Measurements from ENCODE around the gene GRIK4.

GRIK4 gene

DNA sequence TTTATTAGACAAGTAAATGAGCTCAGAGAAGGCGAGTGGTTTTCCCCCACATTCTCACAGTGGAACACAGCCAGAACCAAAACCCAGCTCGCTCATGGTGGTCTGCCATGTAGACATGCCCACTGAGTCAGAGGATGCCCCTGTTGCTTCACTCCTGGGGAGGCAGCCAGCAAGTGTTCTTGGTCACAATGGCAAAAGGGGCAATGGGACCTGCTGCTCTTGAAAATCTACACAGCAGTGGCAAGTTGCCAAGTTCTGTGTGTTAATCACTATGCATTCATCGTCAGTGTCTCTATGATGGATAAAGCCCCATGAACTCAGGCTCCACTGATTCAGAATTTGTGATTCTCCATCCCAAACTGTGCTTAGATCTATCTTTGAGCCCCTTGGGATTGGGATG is 447.6 kb downstream of the GRIK4 start:
- Histone ChIP-seq H3K36me3 (ENCODE audit: insufficient read depth) (no peaks in the 10 kb centered on the region), H3K4me1 (ENCODE audit: low read depth, poor library complexity, severe bottlenecking) (no peaks in the 10 kb centered on the region), H3K27ac (no peak overlapping the region), H3K4me3 (IDR thresholded peaks at IDR 0.05; ENCODE audit: insufficient read depth, low read depth, low read length) (no peak overlapping the region), H3K4me2 (no peak overlapping the region), H3K27me3 (ENCODE audit: insufficient read depth, low read depth) (no peaks in the 10 kb centered on the region), H3K9ac (no peak overlapping the region), H2AFZ (ENCODE audit: low read depth) (no peak overlapping the region), H3K79me2 (ENCODE audit: insufficient read depth, low read depth) (no peaks in the 10 kb centered on the region), H4K20me1 (ENCODE audit: insufficient read depth) (no peaks in the 10 kb centered on the region)
- TF ChIP-seq, protein P1, sequence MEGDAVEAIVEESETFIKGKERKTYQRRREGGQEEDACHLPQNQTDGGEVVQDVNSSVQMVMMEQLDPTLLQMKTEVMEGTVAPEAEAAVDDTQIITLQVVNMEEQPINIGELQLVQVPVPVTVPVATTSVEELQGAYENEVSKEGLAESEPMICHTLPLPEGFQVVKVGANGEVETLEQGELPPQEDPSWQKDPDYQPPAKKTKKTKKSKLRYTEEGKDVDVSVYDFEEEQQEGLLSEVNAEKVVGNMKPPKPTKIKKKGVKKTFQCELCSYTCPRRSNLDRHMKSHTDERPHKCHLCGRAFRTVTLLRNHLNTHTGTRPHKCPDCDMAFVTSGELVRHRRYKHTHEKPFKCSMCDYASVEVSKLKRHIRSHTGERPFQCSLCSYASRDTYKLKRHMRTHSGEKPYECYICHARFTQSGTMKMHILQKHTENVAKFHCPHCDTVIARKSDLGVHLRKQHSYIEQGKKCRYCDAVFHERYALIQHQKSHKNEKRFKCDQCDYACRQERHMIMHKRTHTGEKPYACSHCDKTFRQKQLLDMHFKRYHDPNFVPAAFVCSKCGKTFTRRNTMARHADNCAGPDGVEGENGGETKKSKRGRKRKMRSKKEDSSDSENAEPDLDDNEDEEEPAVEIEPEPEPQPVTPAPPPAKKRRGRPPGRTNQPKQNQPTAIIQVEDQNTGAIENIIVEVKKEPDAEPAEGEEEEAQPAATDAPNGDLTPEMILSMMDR (conservative IDR thresholded peaks at IDR 0.05; ENCODE audit: low read depth, low read length): no peak

DNA sequence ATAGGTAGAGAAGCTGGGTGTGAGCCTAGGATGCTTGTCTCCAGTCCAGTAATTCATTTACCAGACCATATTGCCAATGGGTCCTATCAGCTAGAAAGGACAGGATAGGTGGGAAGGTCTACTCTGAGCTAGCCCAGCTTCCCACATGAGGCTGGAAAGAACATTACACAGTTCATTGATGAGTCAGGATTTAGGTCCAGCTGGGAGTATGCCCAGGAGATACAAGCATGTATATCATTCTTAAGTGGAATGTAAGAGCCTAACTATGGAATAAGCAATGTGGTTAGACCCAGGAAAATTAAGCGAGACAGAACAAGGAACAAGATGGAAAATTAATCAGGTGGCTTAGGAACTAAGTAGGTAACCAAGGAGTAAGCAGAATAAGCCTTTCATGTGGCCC is 453.3 kb downstream of the GRIK4 start:
- no peaks in the 10 kb centered on the region for H3K79me2 ChIP-seq (ENCODE audit: insufficient read depth, low read depth)
- H3K4me3 ChIP-seq (IDR thresholded peaks at IDR 0.05; ENCODE audit: insufficient read depth, low read depth, low read length): no peak overlapping the region
- H2AFZ ChIP-seq (ENCODE audit: low read depth): no peak overlapping the region
- no peak overlapping the region for H3K9ac ChIP-seq
- no peaks in the 10 kb centered on the region for H3K36me3 ChIP-seq (ENCODE audit: insufficient read depth)
- no peaks in the 10 kb centered on the region for H4K20me1 ChIP-seq (ENCODE audit: insufficient read depth)
- TF ChIP-seq, protein P1 (conservative IDR thresholded peaks at IDR 0.05; ENCODE audit: low read depth, low read length): no peak
- no peak overlapping the region for H3K27ac ChIP-seq
- H3K27me3 ChIP-seq (ENCODE audit: insufficient read depth, low read depth): no peaks in the 10 kb centered on the region
- no peaks in the 10 kb centered on the region for H3K4me1 ChIP-seq (ENCODE audit: low read depth, poor library complexity, severe bottlenecking)
- H3K4me2 ChIP-seq: no peak overlapping the region

DNA sequence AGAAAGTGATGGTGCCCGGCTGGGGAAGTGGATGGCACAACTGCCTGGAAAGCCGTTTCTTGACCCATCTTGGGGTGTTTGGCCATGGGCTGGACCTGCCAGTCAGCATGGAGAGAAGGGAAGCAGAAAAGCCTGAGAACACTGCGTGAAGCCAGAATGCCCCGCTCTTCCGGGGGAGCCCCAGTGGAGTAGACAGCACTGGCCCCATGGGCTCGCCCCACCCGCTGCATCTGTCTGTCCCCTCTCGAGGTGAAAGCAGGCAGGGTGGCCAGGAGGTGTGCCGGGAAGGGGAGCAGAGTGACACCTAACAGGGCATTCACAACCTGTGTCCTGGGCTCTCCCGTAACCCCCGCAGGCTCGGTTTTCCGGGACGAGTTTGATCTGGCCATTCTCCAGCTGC is 455.3 kb downstream of the GRIK4 start:
- H2AFZ ChIP-seq (ENCODE audit: low read depth): no peak overlapping the region
- H3K4me1 ChIP-seq (ENCODE audit: low read depth, poor library complexity, severe bottlenecking): no peaks in the 10 kb centered on the region
- no peaks in the 10 kb centered on the region for H4K20me1 ChIP-seq (ENCODE audit: insufficient read depth)
- no peak overlapping the region for H3K27ac ChIP-seq
- no peak overlapping the region for H3K9ac ChIP-seq
- H3K79me2 ChIP-seq (ENCODE audit: insufficient read depth, low read depth): no peaks in the 10 kb centered on the region
- no peak overlapping the region for H3K4me2 ChIP-seq
- no peak overlapping the region for H3K4me3 ChIP-seq (IDR thresholded peaks at IDR 0.05; ENCODE audit: insufficient read depth, low read depth, low read length)
- TF ChIP-seq, protein P1 (conservative IDR thresholded peaks at IDR 0.05; ENCODE audit: low read depth, low read length): no peak
- no peaks in the 10 kb centered on the region for H3K36me3 ChIP-seq (ENCODE audit: insufficient read depth)
- H3K27me3 ChIP-seq (ENCODE audit: insufficient read depth, low read depth): no peaks in the 10 kb centered on the region

DNA sequence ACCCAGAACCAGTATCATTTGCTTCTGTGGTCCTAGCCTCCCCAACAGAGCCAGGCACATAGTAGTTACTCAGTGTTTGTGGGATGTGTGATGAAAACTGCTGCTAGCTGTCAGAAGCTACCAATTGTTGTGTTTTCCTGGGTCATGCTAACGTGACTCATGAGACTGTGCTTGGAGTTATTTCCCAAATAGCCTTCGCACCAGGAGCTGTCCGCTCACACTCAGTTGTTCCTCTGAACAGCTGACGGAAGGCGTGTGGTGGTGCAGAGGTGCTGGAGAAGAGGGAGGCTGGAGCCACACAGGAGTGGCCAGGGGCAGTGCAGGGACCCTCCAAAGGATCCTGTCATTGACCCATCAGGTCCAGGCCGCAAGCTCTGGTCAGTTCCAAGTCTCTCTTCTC is 458.4 kb downstream of the GRIK4 start:
- Histone ChIP-seq H2AFZ (ENCODE audit: low read depth) (no peak overlapping the region), H3K9ac (no peak overlapping the region), H4K20me1 (ENCODE audit: insufficient read depth) (no peaks in the 10 kb centered on the region), H3K27ac (no peak overlapping the region), H3K36me3 (ENCODE audit: insufficient read depth) (no peaks in the 10 kb centered on the region), H3K79me2 (ENCODE audit: insufficient read depth, low read depth) (no peaks in the 10 kb centered on the region), H3K4me2 (no peak overlapping the region), H3K4me3 (IDR thresholded peaks at IDR 0.05; ENCODE audit: insufficient read depth, low read depth, low read length) (no peak overlapping the region), H3K27me3 (ENCODE audit: insufficient read depth, low read depth) (no peaks in the 10 kb centered on the region), H3K4me1 (ENCODE audit: low read depth, poor library complexity, severe bottlenecking) (no peaks in the 10 kb centered on the region)
- TF ChIP-seq, protein P1 (conservative IDR thresholded peaks at IDR 0.05; ENCODE audit: low read depth, low read length): no peak

DNA sequence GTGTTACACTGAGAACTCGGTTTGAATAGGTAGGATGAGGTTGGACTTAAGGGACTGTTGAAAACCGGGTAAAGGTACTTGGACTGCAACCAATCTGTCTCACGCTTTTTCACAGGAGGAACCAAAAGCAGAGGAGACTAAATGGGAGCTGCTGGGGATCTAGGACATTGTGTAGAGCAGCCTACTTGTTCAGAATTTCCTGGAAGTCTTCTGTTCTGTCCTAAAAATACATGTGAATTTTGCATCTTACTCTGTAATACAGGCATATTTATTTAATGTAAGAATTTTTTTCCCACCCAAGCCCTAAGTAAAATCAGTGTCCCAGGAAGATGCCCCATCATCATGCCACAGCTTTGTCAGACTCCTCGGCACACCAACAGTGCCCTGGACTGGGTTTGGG is 460.3 kb downstream of the GRIK4 start:
- Histone ChIP-seq H3K36me3 (ENCODE audit: insufficient read depth) (no peaks in the 10 kb centered on the region), H4K20me1 (ENCODE audit: insufficient read depth) (no peaks in the 10 kb centered on the region), H3K4me2 (no peak overlapping the region), H3K4me3 (IDR thresholded peaks at IDR 0.05; ENCODE audit: insufficient read depth, low read depth, low read length) (no peak overlapping the region), H3K79me2 (ENCODE audit: insufficient read depth, low read depth) (no peaks in the 10 kb centered on the region), H3K4me1 (ENCODE audit: low read depth, poor library complexity, severe bottlenecking) (no peaks in the 10 kb centered on the region), H3K27me3 (ENCODE audit: insufficient read depth, low read depth) (no peaks in the 10 kb centered on the region), H3K9ac (no peak overlapping the region), H2AFZ (ENCODE audit: low read depth) (no peak overlapping the region), H3K27ac (no peak overlapping the region)
- TF ChIP-seq, protein P1 (conservative IDR thresholded peaks at IDR 0.05; ENCODE audit: low read depth, low read length): no peak
